Activated CD4-positive, alpha-beta memory T cell treated with anti-CD3 and anti-CD28 coated beads for 36 hours (primary cell): ENCODE data around the gene C1orf122. TPM values are rescaled to one million over a fixed set of nuclear protein-coding genes. Genes with fewer than 3 reads are reported as not detected.
A peak's percentile ranks its signal among the peaks of the same experiment; 100 is the strongest.

Source experiments
- CTCF ChIA-PET: fragments of 350-600 bp; sonication (Branson Sonifier 250); formaldehyde crosslinking; loops from one replicate; lab custom pipeline; 2021; ENCODE audit warnings: antibody characterized with exemption, inconsistent platforms; lab: Charles Lee
- POLR2A ChIA-PET: fragments of 350-600 bp; sonication (Branson Sonifier 250); formaldehyde crosslinking; loops from one replicate; lab custom pipeline; 2021; ENCODE audit warnings: antibody characterized with exemption; lab: Charles Lee
- DNase-seq: peaks from one replicate; pipeline ENCODE4 v3.0.0-alpha.2; 2020
- H3K27ac Mint-ChIP-seq: one replicate; pipeline ENCODE4 v1.8.0; 2021; ENCODE audit warnings: mixed read lengths
- H3K27me3 Mint-ChIP-seq: one replicate; pipeline ENCODE4 v1.8.0; 2021; ENCODE audit warnings: mixed read lengths
- H3K36me3 Mint-ChIP-seq: one replicate; pipeline ENCODE4 v1.8.0; 2021; ENCODE audit warnings: mixed read lengths
- H3K4me1 Mint-ChIP-seq: one replicate; pipeline ENCODE4 v1.8.0; 2021; ENCODE audit warnings: low read depth, mixed read lengths
- H3K4me3 Mint-ChIP-seq: one replicate; pipeline ENCODE4 v1.8.0; 2021; ENCODE audit warnings: mild to moderate bottlenecking, mixed read lengths
- H3K9me3 Mint-ChIP-seq: one replicate; pipeline ENCODE4 v1.8.0; 2021; ENCODE audit warnings: mixed read lengths
- intact Hi-C: fragments of 100-400 bp; cut with micrococcal nuclease; formaldehyde crosslinking; loops from one replicate; pipeline ENCODE4 v1.15.1; 2023
- total RNA-seq, 2 experiments: library from RNA; stranded (reverse); gene quantifications; one replicate each; pipeline ENCODE4 v1.2.3, GENCODE V29; 2021

The C1orf122 gene
- total RNA-seq, 2 experiments from 2014 or later, result 18.1 to 19.7 TPM

- Mint-ChIP-seq H3K27me3 (peaks cover 7% of the 10 kb centered on the region), H3K9me3 (no peaks in the 10 kb centered on the region), H3K4me3 (no peak overlapping the region), H3K27ac (no peak overlapping the region), H3K4me1 (peaks cover 10% of the 10 kb centered on the region), H3K36me3 (no peaks in the 10 kb centered on the region)
- ChIA-PET POLR2A (interaction anchor here (1.2 kb wide), 1 partner anchor 22 kb away, joined by 3 read pairs; no protein-coding TSS in a partner anchor), CTCF (interaction anchor here (0.9 kb wide), 1 partner anchor 76 kb away, joined by 3 read pairs; no protein-coding TSS in a partner anchor)
- intact Hi-C loops, result no loop called here
- DNase-seq, result peak; percentile 44
Measured at GRCh38 chr1:37776946-37777516, 30.6 kb upstream of the C1orf122 start.

DNA sequence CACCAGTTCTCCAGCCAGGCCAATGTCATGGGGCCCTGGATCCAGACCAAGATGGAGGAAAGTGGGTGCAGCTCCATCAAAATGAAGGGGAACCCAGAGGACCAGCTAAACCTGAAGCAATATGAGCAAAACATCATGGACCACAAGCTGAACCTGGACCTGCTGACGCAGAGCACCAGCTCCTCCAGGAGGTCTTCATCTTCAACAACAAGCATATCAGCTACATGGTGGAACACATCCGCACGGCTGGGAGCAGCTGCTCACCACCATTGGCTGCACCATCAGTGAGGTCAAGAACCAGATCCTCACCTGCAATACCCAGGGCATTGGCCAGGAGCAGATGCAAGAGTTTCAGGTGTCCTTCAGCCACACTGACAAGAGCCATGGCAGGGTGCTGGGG, 28.9 kb upstream of the C1orf122 start:
- Mint-ChIP-seq H3K4me3 (no peak overlapping the region), H3K27me3 (peaks cover 4% of the 10 kb centered on the region), H3K9me3 (no peaks in the 10 kb centered on the region), H3K27ac (no peak overlapping the region), H3K4me1 (peaks cover 10% of the 10 kb centered on the region), H3K36me3 (no peaks in the 10 kb centered on the region)
- CTCF ChIA-PET, result interaction anchor here (0.9 kb wide), 1 partner anchor 176 kb away, joined by 3 read pairs; no protein-coding TSS in a partner anchor
- POLR2A ChIA-PET, result interaction anchor here (0.6 kb wide), 1 partner anchor 72 kb away, joined by 3 read pairs; no protein-coding TSS in a partner anchor
- intact Hi-C loops, result no loop called here
- DNase-seq, result no peak

DNA sequence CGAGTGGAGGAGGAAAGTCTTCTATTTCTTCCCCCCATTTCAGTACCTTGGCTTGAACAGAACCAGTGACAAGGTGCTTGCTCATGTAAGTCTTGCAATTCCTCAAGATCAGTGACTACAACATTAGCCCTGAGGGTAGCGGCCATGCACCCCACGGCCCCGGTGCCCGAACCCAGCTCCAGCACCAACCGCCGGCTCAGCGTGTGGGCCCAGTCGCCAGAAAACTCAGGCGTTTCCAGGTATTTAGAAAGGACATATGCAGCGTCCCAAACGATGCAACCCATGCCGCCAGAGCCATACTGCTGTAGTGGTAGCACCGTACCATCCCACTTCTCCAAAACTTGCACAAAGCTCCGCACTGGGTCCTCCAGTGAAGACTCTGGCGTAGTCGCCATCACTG, 25.1 kb upstream of the C1orf122 start:
- H3K4me3 Mint-ChIP-seq, result no peak overlapping the region
- ChIA-PET POLR2A (no interaction called here), CTCF (no interaction called here)
- H3K27me3 Mint-ChIP-seq, result peaks cover 11% of the 10 kb centered on the region
- H3K27ac Mint-ChIP-seq, result no peak overlapping the region
- H3K4me1 Mint-ChIP-seq, result peaks cover under 1% of the 10 kb centered on the region
- no peaks in the 10 kb centered on the region for H3K36me3 Mint-ChIP-seq
- no peaks in the 10 kb centered on the region for H3K9me3 Mint-ChIP-seq
- intact Hi-C loops, result no loop called here
- DNase-seq, result no peak

DNA sequence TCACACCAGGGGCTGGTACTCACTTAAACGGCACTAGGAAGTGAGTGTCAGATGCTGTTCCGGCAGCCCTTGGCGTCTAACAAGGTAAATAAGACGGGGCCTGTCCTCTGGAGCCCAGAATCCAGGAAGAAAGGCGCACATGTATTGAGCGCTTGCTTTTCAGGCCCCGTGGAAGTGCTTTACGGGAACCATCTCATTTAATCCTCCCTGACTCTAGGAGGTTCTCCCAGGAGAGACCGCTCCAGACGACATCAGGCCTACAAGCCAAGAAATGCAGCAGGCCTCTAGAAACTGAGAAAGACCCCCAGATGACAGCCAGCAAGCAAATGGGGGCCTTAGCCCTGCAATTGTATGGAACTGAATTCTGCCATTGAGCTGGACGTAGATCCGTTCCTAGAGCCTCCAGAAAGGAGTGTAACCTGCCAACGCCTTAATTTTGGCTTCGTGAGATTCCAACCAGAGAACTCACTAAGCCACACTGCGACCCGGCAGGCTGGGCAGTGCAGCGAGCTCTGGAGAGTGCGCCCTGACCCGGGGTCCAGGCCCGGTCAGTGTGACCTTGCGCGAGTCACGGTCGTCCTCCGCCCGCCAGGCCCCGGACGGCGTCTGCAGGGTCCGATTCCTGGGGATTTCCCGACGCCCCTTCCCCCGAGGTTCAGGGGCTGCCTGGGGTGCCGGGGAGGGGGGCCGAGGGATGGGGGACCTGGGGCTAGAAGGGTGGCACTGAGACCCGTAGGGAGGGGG, 14.5 kb upstream of the C1orf122 start:
- CTCF ChIA-PET, result no interaction called here
- Mint-ChIP-seq H3K4me1 (peaks cover 19% of the 10 kb centered on the region), H3K27me3 (peaks cover 26% of the 10 kb centered on the region), H3K9me3 (no peaks in the 10 kb centered on the region), H3K27ac (no peak overlapping the region), H3K4me3 (no peak overlapping the region), H3K36me3 (no peaks in the 10 kb centered on the region)
- intact Hi-C loops, result no loop called here
- POLR2A ChIA-PET, result no interaction called here
- DNase-seq, result no peak

DNA sequence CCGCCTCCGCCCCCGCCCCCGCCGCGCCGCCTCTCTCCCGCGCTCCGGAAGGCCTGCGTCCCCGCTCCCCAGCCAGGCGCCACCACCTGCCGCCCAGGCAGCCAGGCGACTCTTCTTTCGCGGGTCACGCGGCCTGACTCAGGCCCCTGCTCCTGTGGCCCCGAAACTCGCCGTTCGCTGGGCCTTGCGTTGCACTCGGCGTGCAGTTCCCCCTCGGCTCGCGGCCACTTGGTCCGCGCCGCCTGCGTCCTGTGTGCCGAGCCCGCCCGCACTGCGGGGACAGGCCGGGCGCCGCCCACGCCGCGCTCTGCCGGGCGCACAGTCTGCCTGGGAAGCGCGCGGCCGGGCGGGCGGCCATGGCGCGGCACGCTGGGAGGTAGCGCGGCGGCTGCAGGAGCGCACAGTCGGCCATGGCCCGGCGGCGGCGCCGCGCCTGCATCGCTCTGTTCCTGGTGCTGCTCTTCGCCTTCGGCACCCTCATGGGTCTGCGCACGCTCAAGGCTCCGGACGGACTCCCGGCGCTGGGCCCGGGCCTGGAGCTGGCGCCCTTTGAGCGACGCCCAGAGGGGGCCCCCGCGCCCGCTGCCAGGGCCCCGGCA, 13.7 kb upstream of the C1orf122 start, which contains the start of gene MANEAL:
Gene MANEAL (plus strand): TSS at position 75 of the 599 bp plus-strand sequence. CDS start 336 bp downstream, at position 411.
- Mint-ChIP-seq H3K27me3 (peaks cover 23% of the 10 kb centered on the region), H3K36me3 (no peaks in the 10 kb centered on the region), H3K4me3 (peak within 1 kb of the TSS; percentile 59), H3K27ac (no peak within 1 kb of the TSS), H3K4me1 (peaks cover 19% of the 10 kb centered on the region), H3K9me3 (no peaks in the 10 kb centered on the region)
- intact Hi-C loops, result no loop called here
- POLR2A ChIA-PET, result interaction anchor here (1.0 kb wide), 1 partner anchor 65 kb away, joined by 3 read pairs; the partner anchor contains the start of gene MTF1
- CTCF ChIA-PET, result no interaction called here
- DNase-seq, result peak; percentile 49

DNA sequence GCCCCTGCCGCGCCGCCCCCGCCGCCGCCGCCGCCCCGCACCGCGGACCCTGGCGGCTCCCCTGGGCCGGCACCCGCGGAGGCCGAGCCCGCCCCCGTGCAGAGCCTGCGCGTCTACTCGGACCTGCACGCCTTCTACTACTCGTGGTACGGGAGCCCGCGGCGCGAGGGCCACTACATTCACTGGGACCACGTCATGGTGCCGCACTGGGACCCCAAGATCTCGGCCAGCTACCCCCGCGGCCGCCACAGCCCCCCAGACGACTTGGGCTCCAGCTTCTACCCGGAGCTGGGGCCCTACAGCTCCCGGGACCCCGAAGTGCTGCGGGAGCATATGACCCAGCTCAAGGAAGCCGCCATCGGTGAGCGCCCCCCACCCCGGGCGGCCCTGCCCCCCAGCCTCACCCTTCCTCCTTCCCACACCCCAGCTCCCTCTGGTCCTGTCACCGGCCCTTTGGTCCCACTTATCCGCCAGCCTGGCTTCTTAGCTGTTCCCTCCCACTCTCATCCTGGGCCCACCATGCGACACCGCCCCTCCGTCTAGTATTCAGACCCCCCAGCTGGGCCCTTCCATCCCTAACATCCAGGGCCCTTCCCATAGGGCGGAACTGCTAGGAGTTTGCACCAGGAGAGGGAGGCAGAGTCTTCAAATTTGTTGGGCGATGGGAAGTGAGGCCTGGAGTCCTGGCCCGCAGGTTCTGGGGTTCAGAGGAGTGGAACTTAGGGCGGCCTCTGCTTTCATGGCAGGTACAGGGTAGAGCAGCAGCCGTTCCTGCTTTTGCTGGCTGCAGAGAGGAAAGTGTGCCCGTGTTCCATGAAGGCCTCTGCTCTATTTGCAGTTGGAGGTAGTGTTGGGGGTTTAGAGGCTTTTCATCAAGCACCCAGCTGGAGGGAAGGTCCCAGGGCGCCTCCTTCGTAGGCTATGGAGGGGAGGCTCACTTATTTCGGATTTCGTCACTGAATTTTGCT, 12.9 kb upstream of the C1orf122 start:
- POLR2A ChIA-PET, result interaction anchor here (1.0 kb wide), 1 partner anchor 64 kb away, joined by 3 read pairs; the partner anchor contains the start of gene MTF1
- no peaks in the 10 kb centered on the region for H3K9me3 Mint-ChIP-seq
- H3K36me3 Mint-ChIP-seq, result peaks cover 6% of the 10 kb centered on the region
- CTCF ChIA-PET, result no interaction called here
- H3K27me3 Mint-ChIP-seq, result peaks cover 23% of the 10 kb centered on the region
- H3K27ac Mint-ChIP-seq, result no peak overlapping the region
- peak overlapping the region; percentile 59 for H3K4me3 Mint-ChIP-seq
- H3K4me1 Mint-ChIP-seq, result peaks cover 19% of the 10 kb centered on the region
- intact Hi-C loops, result no loop called here
- DNase-seq, result no peak

DNA sequence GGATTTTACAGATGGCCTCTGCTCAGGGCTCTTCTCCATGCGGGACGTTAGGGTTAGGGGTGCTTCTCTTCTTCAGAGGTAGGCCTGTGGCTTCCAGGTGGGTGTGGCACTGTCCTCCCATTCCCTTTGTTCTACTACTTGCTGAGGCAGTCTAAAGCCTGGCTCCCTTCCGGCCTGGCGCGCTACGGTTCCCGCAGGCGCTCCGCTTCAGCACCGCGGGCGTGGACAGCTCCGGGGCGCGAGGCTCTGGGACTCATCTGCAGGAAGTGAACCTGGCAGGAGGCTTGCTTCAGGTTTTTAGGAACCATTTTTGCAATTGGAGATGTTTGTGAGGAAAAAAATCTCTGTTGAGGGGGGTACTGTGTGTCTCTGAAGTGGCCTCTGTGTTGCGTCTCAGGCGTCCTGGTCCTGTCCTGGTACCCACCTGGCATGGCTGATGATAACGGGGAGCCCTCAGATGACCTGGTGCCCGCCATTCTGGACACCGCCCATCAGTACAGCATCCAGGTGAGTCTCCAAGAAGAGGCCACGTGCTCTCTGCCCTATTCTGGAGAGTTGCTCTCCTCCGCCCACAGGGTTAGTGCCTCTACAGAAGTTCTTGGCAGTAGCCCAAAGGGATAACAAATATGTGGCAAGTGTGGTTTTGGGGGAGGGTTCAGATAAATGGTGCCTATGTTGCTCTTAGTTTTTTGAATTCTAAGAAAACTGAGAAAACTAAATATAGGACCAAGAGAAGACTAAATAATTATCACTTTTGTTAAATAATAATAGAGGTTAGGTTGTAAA, 12.1 kb upstream of the C1orf122 start:
- peaks cover 19% of the 10 kb centered on the region for H3K4me1 Mint-ChIP-seq
- H3K36me3 Mint-ChIP-seq, result peaks cover 15% of the 10 kb centered on the region
- H3K9me3 Mint-ChIP-seq, result no peaks in the 10 kb centered on the region
- peak overlapping the region; percentile 59 for H3K4me3 Mint-ChIP-seq
- intact Hi-C loops, result no loop called here
- peaks cover 21% of the 10 kb centered on the region for H3K27me3 Mint-ChIP-seq
- no peak overlapping the region for H3K27ac Mint-ChIP-seq
- DNase-seq, result peak; percentile 64
- ChIA-PET POLR2A (no interaction called here), CTCF (no interaction called here)

DNA sequence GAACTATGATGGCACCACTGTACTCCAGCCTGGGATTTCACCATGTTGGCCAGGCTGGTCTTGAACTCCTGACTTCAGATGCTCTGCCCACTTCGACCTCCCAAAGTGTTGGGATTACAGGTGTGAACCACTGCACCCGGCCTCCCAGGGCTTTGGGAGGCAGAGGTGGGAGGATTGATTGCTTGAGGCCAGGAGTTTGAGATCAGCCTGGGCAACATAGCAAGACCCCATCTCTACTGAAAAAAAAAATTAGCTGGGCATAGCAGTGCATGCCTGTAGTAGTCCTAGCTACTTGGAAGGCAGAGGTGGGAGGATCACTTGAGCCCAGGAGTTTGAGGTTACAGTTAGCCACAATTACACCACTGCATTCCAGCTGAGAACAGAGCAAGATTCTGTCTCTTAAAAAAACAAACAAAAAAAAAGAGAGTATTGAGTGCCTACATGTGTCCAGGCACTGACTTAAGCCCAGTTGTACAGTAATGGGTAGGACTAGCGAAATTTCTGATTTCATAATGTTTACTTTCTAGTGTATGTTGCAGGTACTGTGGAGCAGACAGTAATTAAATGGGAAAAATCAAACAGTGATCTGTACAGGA, 9.7 kb upstream of the C1orf122 start:
- no peak overlapping the region for H3K4me3 Mint-ChIP-seq
- H3K36me3 Mint-ChIP-seq, result peaks cover 28% of the 10 kb centered on the region
- no peak for DNase-seq
- peaks cover 8% of the 10 kb centered on the region for H3K27me3 Mint-ChIP-seq
- no peaks in the 10 kb centered on the region for H3K9me3 Mint-ChIP-seq
- H3K4me1 Mint-ChIP-seq, result peaks cover 19% of the 10 kb centered on the region
- intact Hi-C loops, result no loop called here
- no peak overlapping the region for H3K27ac Mint-ChIP-seq
- ChIA-PET CTCF (no interaction called here), POLR2A (interaction anchor here (2.5 kb wide), 1 partner anchor 10 kb away, joined by 8 read pairs; the partner anchor contains the start of genes C1orf122 and YRDC)

DNA sequence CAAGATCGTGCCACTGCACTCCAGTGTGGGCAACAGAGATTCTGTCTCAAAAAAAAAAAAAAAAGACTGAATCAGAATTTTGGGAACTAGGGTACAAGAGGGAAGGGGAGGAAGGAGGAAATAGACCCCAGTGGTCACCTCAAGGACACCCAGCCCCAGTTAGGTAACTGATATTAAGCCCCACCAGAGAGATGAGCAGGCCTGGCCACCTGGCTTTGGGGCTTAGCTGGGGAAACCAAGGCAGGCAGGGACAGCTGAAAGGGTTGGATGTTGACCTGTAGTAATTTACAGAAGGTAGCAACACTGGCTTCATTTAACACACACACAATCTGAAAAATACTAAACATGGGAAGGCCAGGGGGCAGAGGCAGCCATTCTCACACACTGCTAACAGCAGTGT, 5.2 kb upstream of the C1orf122 start:
- Mint-ChIP-seq H3K4me1 (peaks cover 17% of the 10 kb centered on the region), H3K9me3 (no peaks in the 10 kb centered on the region), H3K4me3 (no peak overlapping the region), H3K27me3 (no peaks in the 10 kb centered on the region), H3K36me3 (peaks cover 57% of the 10 kb centered on the region), H3K27ac (no peak overlapping the region)
- intact Hi-C loops, result no loop called here
- DNase-seq, result no peak
- CTCF ChIA-PET, result no interaction called here
- POLR2A ChIA-PET, result interaction anchor here (0.7 kb wide), 1 partner anchor 136 kb away, joined by 3 read pairs; no protein-coding TSS in a partner anchor

DNA sequence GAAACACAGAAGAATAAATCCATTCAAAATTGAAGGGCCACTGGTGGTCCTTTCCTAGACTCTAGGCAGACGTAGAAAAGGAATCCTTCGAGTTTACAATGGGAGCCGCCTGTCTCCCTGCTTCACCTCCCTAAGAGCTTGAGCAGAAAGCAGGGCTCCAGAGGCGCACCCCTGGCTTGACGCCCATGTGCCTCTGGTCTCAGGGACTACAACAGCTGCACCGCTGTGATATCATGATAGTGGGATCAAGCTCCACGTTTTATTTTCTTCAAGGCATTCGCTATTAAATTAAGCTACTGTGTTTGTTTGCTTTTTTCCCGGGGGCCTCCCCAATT, 403 bp upstream of the C1orf122 start:
- no peak for DNase-seq
- POLR2A ChIA-PET, result interaction anchor here (1.0 to 2.6 kb wide), 6 partner anchors 10 to 117 kb away, joined by 4 to 19 read pairs (median 10); partner anchors contain the start of genes CDCA8 and MTF1
- peaks cover 38% of the 10 kb centered on the region for H3K36me3 Mint-ChIP-seq
- CTCF ChIA-PET, result interaction anchor here (0.6 to 2.9 kb wide), 4 partner anchors 10 to 293 kb away, joined by 3 to 32 read pairs (median 8); partner anchors contain the start of genes MEAF6, MTF1 and SF3A3
- H3K27me3 Mint-ChIP-seq, result no peaks in the 10 kb centered on the region
- intact Hi-C loops, result loop anchor here (5.0 kb wide), 2 partner anchors 185 to 330 kb away; partner anchors contain the start of gene SF3A3
- H3K4me1 Mint-ChIP-seq, result peaks cover 40% of the 10 kb centered on the region
- H3K4me3 Mint-ChIP-seq, result peak overlapping the region; percentile 82
- H3K9me3 Mint-ChIP-seq, result no peaks in the 10 kb centered on the region
- H3K27ac Mint-ChIP-seq, result peak overlapping the region; percentile 75
